ENCODE data around the gene SCMH1. TPM values are rescaled to one million over a fixed set of nuclear protein-coding genes. Genes with fewer than 3 reads are reported as not detected.

SCMH1 gene
- polyA plus RNA-seq, 1 of the 3 experiments (the other 2 are of a cell fraction), result 38.5 TPM

DNA sequence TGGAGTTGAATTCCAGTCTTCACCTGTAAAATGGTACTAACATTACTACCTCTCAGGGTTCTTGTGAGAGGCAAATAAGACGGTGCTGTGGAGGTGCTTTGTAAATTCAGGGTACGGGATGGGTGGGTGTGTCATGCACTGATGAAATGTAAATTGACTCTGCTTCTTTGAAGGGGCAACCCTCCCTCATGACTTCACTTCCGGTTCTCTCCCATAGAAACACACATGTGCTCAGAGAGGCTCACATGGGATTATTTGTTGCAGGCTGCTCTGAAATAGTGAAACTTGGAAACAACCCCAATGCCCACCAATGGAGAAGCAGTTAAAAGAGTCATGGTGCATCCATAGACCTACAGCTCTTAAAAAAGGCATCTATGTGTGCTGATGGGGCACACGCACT lies 44.9 kb upstream of the SCMH1 start:
- POLR2A ChIA-PET, result interaction anchor here (1.0 kb wide), 1 partner anchor 117 kb away, joined by 3 read pairs; no protein-coding TSS in a partner anchor
- no peak overlapping the region for H3K4me3 ChIP-seq (ENCODE audit: low read depth in 2 of 2, low read length in 1 of 2)
- no peak for DNase-seq
- 73% methylated on average over 4 of the region's 4 CpGs for WGBS (ENCODE audit: low lambda C conversion rate)
- no peaks in the 10 kb centered on the region for H3K36me3 ChIP-seq (replicated peaks in 1 of 2; ENCODE audit: control insufficient read depth in 1 of 2, insufficient read depth in 2 of 2, low read length in 1 of 2)
- no peaks in the 10 kb centered on the region for H3F3A ChIP-seq (replicated peaks; ENCODE audit: insufficient read depth)
- H3K79me2 ChIP-seq (ENCODE audit: insufficient read depth), result no peaks in the 10 kb centered on the region
- CTCF ChIA-PET, result interaction anchor here (9.4 kb wide), 1 partner anchor 131 kb away, joined by 174 read pairs; no protein-coding TSS in a partner anchor
- H3K9me2 ChIP-seq, result no peaks in the 10 kb centered on the region
- H3K27ac ChIP-seq (ENCODE audit: low read depth in 2 of 2, low read length in 1 of 2), result no peak overlapping the region
- TF ChIP-seq SMC3 (IDR thresholded peaks at IDR 0.05; ENCODE audit: low read depth, low read length) (no peak), FOXM1 (IDR thresholded peaks at IDR 0.05; ENCODE audit: low read depth) (no peak), CHD2 (IDR thresholded peaks at IDR 0.05; ENCODE audit: low read length, partially characterized antibody) (no peak)
- TF ChIP-seq, protein P1, sequence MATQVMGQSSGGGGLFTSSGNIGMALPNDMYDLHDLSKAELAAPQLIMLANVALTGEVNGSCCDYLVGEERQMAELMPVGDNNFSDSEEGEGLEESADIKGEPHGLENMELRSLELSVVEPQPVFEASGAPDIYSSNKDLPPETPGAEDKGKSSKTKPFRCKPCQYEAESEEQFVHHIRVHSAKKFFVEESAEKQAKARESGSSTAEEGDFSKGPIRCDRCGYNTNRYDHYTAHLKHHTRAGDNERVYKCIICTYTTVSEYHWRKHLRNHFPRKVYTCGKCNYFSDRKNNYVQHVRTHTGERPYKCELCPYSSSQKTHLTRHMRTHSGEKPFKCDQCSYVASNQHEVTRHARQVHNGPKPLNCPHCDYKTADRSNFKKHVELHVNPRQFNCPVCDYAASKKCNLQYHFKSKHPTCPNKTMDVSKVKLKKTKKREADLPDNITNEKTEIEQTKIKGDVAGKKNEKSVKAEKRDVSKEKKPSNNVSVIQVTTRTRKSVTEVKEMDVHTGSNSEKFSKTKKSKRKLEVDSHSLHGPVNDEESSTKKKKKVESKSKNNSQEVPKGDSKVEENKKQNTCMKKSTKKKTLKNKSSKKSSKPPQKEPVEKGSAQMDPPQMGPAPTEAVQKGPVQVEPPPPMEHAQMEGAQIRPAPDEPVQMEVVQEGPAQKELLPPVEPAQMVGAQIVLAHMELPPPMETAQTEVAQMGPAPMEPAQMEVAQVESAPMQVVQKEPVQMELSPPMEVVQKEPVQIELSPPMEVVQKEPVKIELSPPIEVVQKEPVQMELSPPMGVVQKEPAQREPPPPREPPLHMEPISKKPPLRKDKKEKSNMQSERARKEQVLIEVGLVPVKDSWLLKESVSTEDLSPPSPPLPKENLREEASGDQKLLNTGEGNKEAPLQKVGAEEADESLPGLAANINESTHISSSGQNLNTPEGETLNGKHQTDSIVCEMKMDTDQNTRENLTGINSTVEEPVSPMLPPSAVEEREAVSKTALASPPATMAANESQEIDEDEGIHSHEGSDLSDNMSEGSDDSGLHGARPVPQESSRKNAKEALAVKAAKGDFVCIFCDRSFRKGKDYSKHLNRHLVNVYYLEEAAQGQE (IDR thresholded peaks at IDR 0.05; ENCODE audit: low read depth, low read length), result no peak
- TF ChIP-seq, protein P2, sequence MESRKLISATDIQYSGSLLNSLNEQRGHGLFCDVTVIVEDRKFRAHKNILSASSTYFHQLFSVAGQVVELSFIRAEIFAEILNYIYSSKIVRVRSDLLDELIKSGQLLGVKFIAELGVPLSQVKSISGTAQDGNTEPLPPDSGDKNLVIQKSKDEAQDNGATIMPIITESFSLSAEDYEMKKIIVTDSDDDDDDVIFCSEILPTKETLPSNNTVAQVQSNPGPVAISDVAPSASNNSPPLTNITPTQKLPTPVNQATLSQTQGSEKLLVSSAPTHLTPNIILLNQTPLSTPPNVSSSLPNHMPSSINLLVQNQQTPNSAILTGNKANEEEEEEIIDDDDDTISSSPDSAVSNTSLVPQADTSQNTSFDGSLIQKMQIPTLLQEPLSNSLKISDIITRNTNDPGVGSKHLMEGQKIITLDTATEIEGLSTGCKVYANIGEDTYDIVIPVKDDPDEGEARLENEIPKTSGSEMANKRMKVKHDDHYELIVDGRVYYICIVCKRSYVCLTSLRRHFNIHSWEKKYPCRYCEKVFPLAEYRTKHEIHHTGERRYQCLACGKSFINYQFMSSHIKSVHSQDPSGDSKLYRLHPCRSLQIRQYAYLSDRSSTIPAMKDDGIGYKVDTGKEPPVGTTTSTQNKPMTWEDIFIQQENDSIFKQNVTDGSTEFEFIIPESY (IDR thresholded peaks at IDR 0.05; ENCODE audit: borderline replicate concordance, low read depth), result no peak
- peaks cover 15% of the 10 kb centered on the region; the same call in 1 of the 2 replicates for H3K27me3 ChIP-seq (ENCODE audit: insufficient read depth)
- H3K4me1 ChIP-seq (ENCODE audit: control insufficient read depth in 1 of 2, insufficient read depth in 2 of 2, low read depth in 1 of 2, low read length in 1 of 2), result peaks cover 0 to 2% of the 10 kb centered on the region in 2 experiments; a peak in 1 of 4 replicates
- H2AFZ ChIP-seq (ENCODE audit: low read depth), result no peak overlapping the region
- H4K20me1 ChIP-seq (ENCODE audit: insufficient read depth), result no peaks in the 10 kb centered on the region
- no peaks in the 10 kb centered on the region for H3K9me3 ChIP-seq
- no peak overlapping the region for H3K4me2 ChIP-seq
- H3K9ac ChIP-seq, result no peak overlapping the region

DNA sequence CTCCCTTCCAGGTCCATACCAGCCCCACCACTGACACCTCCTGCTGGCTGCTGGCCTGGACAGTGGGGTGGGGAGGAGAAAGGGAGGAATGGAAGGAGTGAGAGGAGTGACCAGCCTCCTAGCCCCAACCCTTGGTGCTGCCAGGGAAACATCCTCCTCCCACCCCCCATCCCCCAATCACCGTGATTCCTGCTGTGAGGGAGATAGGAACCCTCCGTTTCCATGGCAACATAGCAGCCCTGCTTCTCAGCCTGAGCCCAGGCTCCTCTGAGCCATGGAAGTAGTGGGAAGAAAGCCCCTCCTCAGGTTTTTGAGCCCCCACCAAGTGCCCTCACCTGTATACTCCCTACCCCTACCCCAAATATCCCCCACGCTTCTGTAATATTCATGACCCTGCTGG lies 44.4 kb upstream of the SCMH1 start:
- TF ChIP-seq EZH2phosphoT487 (IDR thresholded peaks at IDR 0.05; ENCODE audit: borderline replicate concordance, low read depth), result no peak
- TF ChIP-seq, protein P3, sequence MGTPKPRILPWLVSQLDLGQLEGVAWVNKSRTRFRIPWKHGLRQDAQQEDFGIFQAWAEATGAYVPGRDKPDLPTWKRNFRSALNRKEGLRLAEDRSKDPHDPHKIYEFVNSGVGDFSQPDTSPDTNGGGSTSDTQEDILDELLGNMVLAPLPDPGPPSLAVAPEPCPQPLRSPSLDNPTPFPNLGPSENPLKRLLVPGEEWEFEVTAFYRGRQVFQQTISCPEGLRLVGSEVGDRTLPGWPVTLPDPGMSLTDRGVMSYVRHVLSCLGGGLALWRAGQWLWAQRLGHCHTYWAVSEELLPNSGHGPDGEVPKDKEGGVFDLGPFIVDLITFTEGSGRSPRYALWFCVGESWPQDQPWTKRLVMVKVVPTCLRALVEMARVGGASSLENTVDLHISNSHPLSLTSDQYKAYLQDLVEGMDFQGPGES (IDR thresholded peaks at IDR 0.05; ENCODE audit: low read depth, low read length), result no peak
- TF ChIP-seq, protein P1 (IDR thresholded peaks at IDR 0.05; ENCODE audit: low read depth, low read length), result no peak
- no peak for TF ChIP-seq TAF1 (IDR thresholded peaks at IDR 0.05; ENCODE audit: borderline replicate concordance, low read depth, low read length)
- TF ChIP-seq JUND (IDR thresholded peaks at IDR 0.05), result no peak
- TF ChIP-seq FOXM1 (IDR thresholded peaks at IDR 0.05; ENCODE audit: low read depth), result no peak
- no peak for TF ChIP-seq RFX5 (IDR thresholded peaks at IDR 0.05; ENCODE audit: low read length)
- TF ChIP-seq ELF1 (IDR thresholded peaks at IDR 0.05), result no peak
- TF ChIP-seq, protein P4, sequence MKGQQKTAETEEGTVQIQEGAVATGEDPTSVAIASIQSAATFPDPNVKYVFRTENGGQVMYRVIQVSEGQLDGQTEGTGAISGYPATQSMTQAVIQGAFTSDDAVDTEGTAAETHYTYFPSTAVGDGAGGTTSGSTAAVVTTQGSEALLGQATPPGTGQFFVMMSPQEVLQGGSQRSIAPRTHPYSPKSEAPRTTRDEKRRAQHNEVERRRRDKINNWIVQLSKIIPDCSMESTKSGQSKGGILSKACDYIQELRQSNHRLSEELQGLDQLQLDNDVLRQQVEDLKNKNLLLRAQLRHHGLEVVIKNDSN (IDR thresholded peaks at IDR 0.05; ENCODE audit: borderline replicate concordance, low read depth), result no peak
- Histone ChIP-seq H3K4me2 (no peak overlapping the region), H3F3A (replicated peaks; ENCODE audit: insufficient read depth) (no peaks in the 10 kb centered on the region), H3K27me3 (ENCODE audit: insufficient read depth) (peaks cover 13% of the 10 kb centered on the region; the same call in 1 of the 2 replicates), H3K4me3 (ENCODE audit: low read depth in 2 of 2, low read length in 1 of 2) (no peak overlapping the region), H3K9me3 (no peaks in the 10 kb centered on the region), H2AFZ (ENCODE audit: low read depth) (no peak overlapping the region), H3K79me2 (ENCODE audit: insufficient read depth) (no peaks in the 10 kb centered on the region), H3K27ac (ENCODE audit: low read depth in 2 of 2, low read length in 1 of 2) (no peak overlapping the region), H3K9me2 (no peaks in the 10 kb centered on the region), H3K36me3 (replicated peaks in 1 of 2; ENCODE audit: control insufficient read depth in 1 of 2, insufficient read depth in 2 of 2, low read length in 1 of 2) (no peaks in the 10 kb centered on the region), H3K9ac (no peak overlapping the region), H3K4me1 (ENCODE audit: control insufficient read depth in 1 of 2, insufficient read depth in 2 of 2, low read depth in 1 of 2, low read length in 1 of 2) (peaks cover 0 to 2% of the 10 kb centered on the region in 2 experiments; a peak in 1 of 4 replicates), H4K20me1 (ENCODE audit: insufficient read depth) (no peaks in the 10 kb centered on the region)
- 23% methylated on average over 3 of the region's 3 CpGs for WGBS (ENCODE audit: low lambda C conversion rate)
- peak; percentile 56 for DNase-seq
- POLR2A ChIA-PET, result interaction anchor here (1.0 kb wide), 1 partner anchor 118 kb away, joined by 3 read pairs; no protein-coding TSS in a partner anchor
- CTCF ChIA-PET, result interaction anchor here (6.4 to 9.4 kb wide), 2 partner anchors 73 to 131 kb away, joined by 55 to 174 read pairs; partner anchors contain the start of gene FOXO6

Measured in SK-N-SH (cell line).